Activated B cell treated with CpG ODN at 0.5 μM for 24 hours (primary cell): Measurements from ENCODE around the gene TMEM158. TPM values are rescaled to one million over a fixed set of nuclear protein-coding genes. Genes with fewer than 3 reads are reported as not detected.

Source experiments
- ATAC-seq: fragments of 200-7000 bp; cut with Tn5 transposase; one replicate; pipeline ENCODE4 v1.10.0; 2021; ENCODE audit warnings: low read depth, mild to moderate bottlenecking, moderate library complexity
- CTCF ChIA-PET: fragments of 350-600 bp; sonication (Branson Sonifier 250); formaldehyde crosslinking; loops from one replicate; lab custom pipeline; 2021; ENCODE audit warnings: antibody characterized with exemption; lab: Charles Lee
- POLR2A ChIA-PET: fragments of 350-600 bp; sonication (Branson Sonifier 250); formaldehyde crosslinking; loops from one replicate; lab custom pipeline; 2021; ENCODE audit warnings: antibody characterized with exemption; lab: Charles Lee
- DNase-seq: peaks from one replicate; pipeline ENCODE4 v3.0.0; 2022
- H3K27ac Mint-ChIP-seq: one replicate; pipeline ENCODE4 v1.8.0; 2020; ENCODE audit warnings: mixed read lengths
- H3K27me3 Mint-ChIP-seq: one replicate; pipeline ENCODE4 v1.8.0; 2021; ENCODE audit warnings: mixed read lengths
- H3K36me3 Mint-ChIP-seq: one replicate; pipeline ENCODE4 v1.8.0; 2021; ENCODE audit warnings: low read depth, mixed read lengths
- H3K4me1 Mint-ChIP-seq: one replicate; pipeline ENCODE4 v1.8.0; 2021; ENCODE audit warnings: mixed read lengths
- H3K4me3 Mint-ChIP-seq: one replicate; pipeline ENCODE4 v1.8.0; 2020; ENCODE audit warnings: mild to moderate bottlenecking, mixed read lengths
- H3K9me3 Mint-ChIP-seq: one replicate; pipeline ENCODE4 v1.8.0; 2020; ENCODE audit warnings: mixed read lengths
- intact Hi-C: fragments of 100-400 bp; cut with micrococcal nuclease; formaldehyde crosslinking; loops from one replicate; pipeline ENCODE4 v1.15.1; 2024
- total RNA-seq: library from RNA; stranded (reverse); gene quantifications from 2 replicates; pipeline ENCODE4 v1.2.3, GENCODE V29; 2022
- TF ChIP-seq, protein P1 (sequence below): fragments of 200-600 bp; IDR thresholded peaks from one replicate; pipeline ENCODE4 v1.8.0; 2022; ENCODE audit warnings: antibody characterized with exemption, mild to moderate bottlenecking

TMEM158 gene
- total RNA-seq, 1 donor from 2014 or later, result 0.13 TPM

DNA sequence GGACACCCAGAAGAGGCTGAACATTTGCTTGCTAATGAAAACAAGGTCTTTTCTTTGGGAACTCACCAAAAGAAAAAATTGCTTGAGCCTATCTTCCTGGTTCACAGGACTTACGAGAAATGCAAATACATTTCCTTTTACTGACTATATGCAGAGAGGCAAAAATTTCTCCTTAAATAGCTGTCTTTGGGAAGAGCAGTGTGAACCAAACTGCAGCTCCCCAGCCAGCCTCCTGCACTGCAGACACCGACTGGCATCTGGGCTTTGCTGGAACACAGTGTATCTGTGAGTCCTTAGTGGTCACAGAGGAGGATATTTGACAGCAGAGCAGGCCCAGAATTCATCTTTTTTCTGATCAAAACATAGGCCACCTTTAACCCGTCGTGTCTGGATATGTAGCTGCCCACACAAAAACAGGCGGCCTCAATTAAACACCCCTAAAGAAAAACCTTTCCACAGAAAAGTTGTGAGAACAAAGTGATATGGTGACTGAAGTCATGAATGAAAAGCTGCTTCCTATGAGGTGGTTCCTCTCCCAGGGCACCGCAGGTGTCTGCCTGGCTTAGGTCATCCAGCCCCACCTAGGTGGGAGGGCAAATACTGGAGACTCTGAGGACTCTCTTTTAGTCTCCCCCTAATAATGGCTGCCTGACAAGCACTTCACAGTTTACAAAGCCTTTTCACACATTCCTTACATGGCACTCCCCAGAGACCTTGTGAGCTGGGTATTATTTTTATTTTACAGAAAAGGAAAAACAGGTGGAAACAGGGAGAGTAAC is 46.1 kb upstream of the TMEM158 start:
- Mint-ChIP-seq H3K9me3 (peaks cover 5% of the 10 kb centered on the region), H3K27me3 (peaks cover 33% of the 10 kb centered on the region), H3K36me3 (peaks cover 1% of the 10 kb centered on the region), H3K4me1 (no peaks in the 10 kb centered on the region), H3K4me3 (no peak overlapping the region), H3K27ac (no peak overlapping the region)
- no peak for ATAC-seq
- ChIA-PET POLR2A (no interaction called here), CTCF (no interaction called here)
- TF ChIP-seq, protein P1, sequence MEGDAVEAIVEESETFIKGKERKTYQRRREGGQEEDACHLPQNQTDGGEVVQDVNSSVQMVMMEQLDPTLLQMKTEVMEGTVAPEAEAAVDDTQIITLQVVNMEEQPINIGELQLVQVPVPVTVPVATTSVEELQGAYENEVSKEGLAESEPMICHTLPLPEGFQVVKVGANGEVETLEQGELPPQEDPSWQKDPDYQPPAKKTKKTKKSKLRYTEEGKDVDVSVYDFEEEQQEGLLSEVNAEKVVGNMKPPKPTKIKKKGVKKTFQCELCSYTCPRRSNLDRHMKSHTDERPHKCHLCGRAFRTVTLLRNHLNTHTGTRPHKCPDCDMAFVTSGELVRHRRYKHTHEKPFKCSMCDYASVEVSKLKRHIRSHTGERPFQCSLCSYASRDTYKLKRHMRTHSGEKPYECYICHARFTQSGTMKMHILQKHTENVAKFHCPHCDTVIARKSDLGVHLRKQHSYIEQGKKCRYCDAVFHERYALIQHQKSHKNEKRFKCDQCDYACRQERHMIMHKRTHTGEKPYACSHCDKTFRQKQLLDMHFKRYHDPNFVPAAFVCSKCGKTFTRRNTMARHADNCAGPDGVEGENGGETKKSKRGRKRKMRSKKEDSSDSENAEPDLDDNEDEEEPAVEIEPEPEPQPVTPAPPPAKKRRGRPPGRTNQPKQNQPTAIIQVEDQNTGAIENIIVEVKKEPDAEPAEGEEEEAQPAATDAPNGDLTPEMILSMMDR, result no peak
- DNase-seq, result no peak
- intact Hi-C loops, result no loop called here

DNA sequence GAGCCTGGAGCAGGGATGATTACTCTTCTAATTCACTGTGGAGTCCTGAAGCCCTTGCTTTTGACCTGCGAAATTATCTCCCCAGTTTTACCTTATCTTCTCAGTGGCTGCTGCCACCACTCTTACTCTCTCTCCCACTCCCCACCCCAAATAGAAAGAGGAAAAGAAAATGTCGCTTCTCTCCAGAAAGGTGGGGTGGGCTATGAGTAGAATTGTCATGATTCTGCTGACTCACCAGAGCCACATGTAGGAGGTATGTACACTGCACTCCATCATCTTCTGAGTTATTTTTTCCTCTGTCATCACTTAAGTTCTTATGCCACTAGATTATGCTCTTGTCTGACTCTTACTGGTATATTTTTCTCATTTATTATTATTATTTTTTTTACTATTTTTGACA is 43.9 kb upstream of the TMEM158 start:
- intact Hi-C loops, result no loop called here
- POLR2A ChIA-PET, result interaction anchor here (0.6 kb wide), 1 partner anchor 263 kb away, joined by 4 read pairs; no protein-coding TSS in a partner anchor
- H3K9me3 Mint-ChIP-seq, result no peaks in the 10 kb centered on the region
- H3K36me3 Mint-ChIP-seq, result no peaks in the 10 kb centered on the region
- no peak overlapping the region for H3K4me3 Mint-ChIP-seq
- ATAC-seq (no peak), DNase-seq (no peak)
- H3K27ac Mint-ChIP-seq, result no peak overlapping the region
- CTCF ChIA-PET, result no interaction called here
- no peaks in the 10 kb centered on the region for H3K4me1 Mint-ChIP-seq
- TF ChIP-seq, protein P1, result no peak
- H3K27me3 Mint-ChIP-seq, result peaks cover 16% of the 10 kb centered on the region

DNA sequence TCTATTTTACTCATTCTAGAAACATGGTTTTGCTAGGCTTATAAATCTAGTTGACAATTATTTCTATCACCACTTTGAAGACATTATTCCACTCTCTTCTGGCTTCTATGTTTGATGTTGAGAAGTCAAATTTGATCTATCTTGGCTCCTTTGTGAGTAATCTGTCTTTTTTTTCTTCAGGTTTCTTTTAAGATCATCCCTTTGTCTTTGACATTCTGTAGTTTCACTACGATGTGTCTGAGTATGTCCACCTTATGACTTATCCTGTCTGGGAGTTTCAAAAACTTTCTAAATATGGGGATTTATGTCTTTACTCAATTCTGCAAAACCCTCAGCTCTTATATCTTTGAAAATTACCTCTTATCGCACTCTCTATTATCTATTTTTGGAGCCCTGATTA is 41.0 kb upstream of the TMEM158 start:
- TF ChIP-seq, protein P1, result no peak
- POLR2A ChIA-PET, result no interaction called here
- Mint-ChIP-seq H3K27ac (no peak overlapping the region), H3K4me1 (no peaks in the 10 kb centered on the region), H3K9me3 (no peaks in the 10 kb centered on the region), H3K4me3 (no peak overlapping the region), H3K36me3 (no peaks in the 10 kb centered on the region), H3K27me3 (peaks cover 5% of the 10 kb centered on the region)
- ATAC-seq (no peak), DNase-seq (no peak)
- intact Hi-C loops, result no loop called here
- CTCF ChIA-PET, result no interaction called here

DNA sequence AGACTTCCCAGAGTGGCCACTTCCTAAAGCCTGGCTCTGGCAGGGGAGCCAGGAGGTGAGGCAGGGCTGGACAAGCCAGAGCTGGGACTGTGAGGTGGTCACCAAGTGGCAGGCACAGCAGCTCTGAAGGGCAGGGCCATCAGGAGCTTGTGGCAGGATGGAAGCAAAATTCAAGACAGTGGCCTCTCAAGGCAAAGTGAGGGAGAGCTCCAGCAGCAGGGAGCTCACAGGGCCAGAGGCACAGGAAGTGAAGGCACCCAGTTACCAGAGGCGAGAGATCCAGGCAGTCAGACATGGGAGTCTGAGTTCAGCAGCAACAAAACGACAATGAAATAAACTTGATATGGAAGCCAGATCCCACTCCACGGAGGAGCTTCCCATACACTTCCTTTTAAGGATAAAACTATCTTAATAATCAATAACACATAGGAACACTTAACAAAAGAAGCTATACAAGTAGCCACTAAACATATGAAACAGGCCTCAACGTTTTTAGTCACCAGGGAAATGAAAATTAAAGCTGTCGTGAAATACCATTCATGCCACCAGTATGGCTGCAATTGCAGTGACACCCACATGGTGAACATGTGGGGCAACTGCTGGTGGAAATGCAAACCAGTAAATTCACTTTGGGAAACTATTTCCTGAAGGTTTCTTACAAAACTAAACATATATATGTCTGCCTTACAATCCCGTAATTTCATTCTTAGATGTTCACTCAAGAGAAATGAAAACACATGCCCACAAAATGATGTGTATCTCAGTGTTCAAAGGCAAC is 35.4 kb upstream of the TMEM158 start:
- no peak for DNase-seq
- no peak for ATAC-seq
- intact Hi-C loops, result no loop called here
- H3K4me1 Mint-ChIP-seq, result no peaks in the 10 kb centered on the region
- ChIA-PET POLR2A (no interaction called here), CTCF (no interaction called here)
- H3K27ac Mint-ChIP-seq, result no peak overlapping the region
- no peaks in the 10 kb centered on the region for H3K9me3 Mint-ChIP-seq
- no peak overlapping the region for H3K4me3 Mint-ChIP-seq
- peaks cover 15% of the 10 kb centered on the region for H3K27me3 Mint-ChIP-seq
- no peaks in the 10 kb centered on the region for H3K36me3 Mint-ChIP-seq
- TF ChIP-seq, protein P1, result no peak

DNA sequence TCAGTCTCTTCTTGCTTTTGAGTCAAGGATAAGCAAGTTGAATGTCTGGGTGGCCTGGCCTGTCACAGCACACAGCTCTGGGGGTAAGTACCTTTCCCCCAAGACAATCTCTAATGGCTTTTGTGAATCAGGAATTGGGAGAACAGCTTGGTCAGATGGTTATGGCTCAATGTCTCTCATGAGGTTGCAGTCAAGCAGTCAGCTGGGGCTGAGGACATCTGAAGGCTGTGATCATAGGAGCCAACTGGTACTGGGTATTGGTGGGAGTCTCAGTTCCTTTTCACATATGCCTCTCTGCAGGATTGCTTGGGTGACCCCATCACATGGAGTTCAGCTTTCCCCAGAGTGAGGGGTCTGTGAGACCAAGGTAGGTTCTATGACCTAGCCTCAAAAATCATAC is 33.0 kb upstream of the TMEM158 start:
- no peaks in the 10 kb centered on the region for H3K4me1 Mint-ChIP-seq

More for the DNA sequence above, 33.0 kb upstream of the TMEM158 start:
- H3K4me3 Mint-ChIP-seq, result no peak overlapping the region
- ChIA-PET CTCF (no interaction called here), POLR2A (no interaction called here)
- ATAC-seq, result no peak
- intact Hi-C loops, result no loop called here
- H3K27me3 Mint-ChIP-seq, result peaks cover 18% of the 10 kb centered on the region
- H3K36me3 Mint-ChIP-seq, result no peaks in the 10 kb centered on the region
- TF ChIP-seq, protein P1, result no peak
- no peaks in the 10 kb centered on the region for H3K9me3 Mint-ChIP-seq
- no peak for DNase-seq
- H3K27ac Mint-ChIP-seq, result no peak overlapping the region
